DMS153 treated with DMSO at 0.1 percent for 48 hours (cell line): ENCODE measurements around the gene BCS1L.

Experiments used
- DNase-seq: peaks from one replicate; lab custom pipeline; 2025; ENCODE audit not compliant: unreplicated experiment; lab: John Stamatoyannopoulos, UW

The BCS1L gene

DNA sequence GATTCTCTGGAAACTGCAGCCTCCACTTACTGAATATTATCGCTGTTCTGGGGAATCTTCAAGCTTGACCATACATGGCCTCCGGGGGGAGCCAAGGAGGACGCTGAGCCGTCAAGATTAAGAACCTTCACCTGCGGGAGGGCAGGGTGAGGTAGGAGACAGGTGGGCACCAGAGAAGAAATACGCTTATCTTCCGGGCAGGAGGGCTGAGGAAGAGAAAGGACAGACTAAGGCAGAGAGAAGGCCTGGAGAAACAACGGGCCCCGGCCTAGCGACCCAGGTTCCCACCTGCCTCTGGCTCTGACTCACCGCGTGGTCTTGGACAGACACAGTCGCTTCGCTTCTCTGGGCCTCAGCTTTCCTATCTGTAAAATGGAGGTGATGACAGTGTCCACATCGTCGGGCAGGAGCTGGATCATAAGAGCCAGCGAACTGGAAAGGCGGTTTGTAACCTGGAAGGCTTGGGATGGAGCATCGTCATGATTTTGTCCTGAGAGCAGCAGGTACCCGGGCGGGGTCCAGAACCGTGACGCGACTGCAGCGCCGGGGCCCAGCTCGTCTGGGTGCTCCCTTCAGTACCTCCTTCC is 719 bp upstream of the BCS1L start:
- no peak for DNase-seq

- no peak for DNase-seq
Measured at GRCh38 chr2:218659988-218660358, 490 bp downstream of the BCS1L start.

- DNase-seq = no peak
Measured at GRCh38 chr2:218662377-218662776, 2.9 kb downstream of the BCS1L start.

DNA sequence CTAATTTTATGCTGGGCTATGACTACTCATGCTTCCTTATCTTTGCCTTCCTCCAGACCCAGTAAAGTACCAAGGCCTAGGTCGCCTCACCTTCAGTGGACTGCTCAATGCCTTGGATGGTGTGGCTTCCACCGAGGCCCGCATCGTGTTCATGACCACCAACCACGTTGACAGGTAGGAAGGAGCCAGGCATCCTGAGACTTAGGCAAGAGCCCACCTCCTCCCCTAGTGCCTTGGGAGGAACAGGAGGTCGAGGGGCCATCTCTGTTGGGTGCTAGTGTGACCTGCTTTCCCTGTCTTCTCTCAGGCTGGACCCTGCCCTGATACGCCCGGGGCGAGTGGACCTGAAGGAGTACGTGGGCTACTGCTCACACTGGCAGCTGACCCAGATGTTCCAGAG is 3.3 kb downstream of the BCS1L start:
- DNase-seq = no peak

DNA sequence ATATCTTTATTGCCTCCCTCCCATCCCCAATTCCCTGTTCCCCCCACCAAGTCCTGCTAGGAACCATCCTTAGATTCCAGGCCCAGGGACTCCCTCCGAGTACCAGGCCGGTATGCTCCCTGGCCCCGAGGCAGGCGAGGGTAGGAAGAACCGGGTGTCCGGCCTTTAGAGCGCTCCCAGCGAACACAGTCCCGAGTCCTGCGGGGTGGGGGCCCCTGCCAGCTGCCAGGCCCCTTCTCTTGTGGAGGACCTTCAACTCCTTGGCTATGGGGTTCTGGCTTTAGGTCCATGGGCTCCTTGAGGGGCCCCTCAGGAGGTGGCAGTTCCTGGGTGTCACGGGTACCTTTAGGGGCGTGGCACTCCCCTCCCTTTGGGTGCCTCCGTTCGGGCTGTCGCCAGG is 4.4 kb downstream of the BCS1L start:
- DNase-seq = no peak

- DNase-seq = no peak
Measured at GRCh38 chr2:218664653-218665052, 5.2 kb downstream of the BCS1L start.

GRCh38 chr2:218671097-218671653 is 11.7 kb downstream of the BCS1L start:
- no peak for DNase-seq

DNA sequence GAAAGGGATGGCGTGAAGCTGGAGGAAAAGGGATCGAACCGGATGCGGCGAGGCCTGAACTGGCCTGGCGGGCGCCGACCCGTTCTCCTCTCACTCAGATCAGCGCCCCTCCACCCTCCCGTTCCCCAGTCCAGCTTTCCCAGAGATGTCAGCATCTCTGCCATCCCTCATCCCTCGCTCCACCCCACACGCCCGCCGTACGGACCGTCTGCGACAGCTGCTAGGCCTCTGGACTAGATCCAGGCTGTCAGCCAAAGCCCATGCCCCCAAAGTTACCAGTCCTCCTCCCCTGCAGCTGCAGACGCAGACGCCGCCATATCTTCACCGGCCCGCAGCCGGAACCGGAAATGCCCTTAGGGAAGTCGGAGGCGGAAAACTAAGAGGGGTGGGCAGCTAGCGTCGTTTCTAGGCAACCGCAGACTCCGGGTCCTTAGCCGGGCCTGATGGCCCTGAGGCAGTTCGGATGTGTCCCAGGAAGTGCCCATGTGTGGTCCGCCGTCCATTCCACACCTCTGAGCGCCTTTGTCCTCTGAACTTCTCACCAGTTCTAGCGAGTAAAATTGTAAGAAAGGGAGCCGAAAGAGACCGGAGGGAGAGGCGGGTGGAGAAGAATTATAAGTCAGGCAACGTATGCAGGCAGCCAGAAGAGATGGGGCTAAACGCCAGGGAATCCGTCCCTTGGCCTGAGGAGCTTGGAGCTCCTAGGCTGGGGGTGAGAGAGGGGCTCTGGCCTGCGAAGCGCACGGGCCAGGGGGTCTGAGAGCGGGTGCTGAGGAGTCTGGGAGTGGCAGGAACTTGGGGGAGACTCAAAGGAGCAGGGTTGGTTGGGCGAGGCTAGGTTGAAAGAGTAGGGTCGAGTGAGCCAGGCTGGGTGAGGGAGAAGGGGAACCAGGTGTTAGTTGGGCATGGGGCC is 12.4 kb downstream of the BCS1L start, which contains the start of the genes RNF25 and STK36:
Gene RNF25, minus strand, starts transcription at position 349 of the 913 bp plus-strand sequence. Its CDS starts 32 bp downstream, at position 317.
Gene STK36, plus strand, starts transcription at position 433 of the 913 bp plus-strand sequence. CDS start 744 bp downstream, outside the sequence.
- DNase-seq = peak; percentile 78

- no peak for DNase-seq
Measured at GRCh38 chr2:218679119-218679518, 19.6 kb downstream of the BCS1L start.

DNA sequence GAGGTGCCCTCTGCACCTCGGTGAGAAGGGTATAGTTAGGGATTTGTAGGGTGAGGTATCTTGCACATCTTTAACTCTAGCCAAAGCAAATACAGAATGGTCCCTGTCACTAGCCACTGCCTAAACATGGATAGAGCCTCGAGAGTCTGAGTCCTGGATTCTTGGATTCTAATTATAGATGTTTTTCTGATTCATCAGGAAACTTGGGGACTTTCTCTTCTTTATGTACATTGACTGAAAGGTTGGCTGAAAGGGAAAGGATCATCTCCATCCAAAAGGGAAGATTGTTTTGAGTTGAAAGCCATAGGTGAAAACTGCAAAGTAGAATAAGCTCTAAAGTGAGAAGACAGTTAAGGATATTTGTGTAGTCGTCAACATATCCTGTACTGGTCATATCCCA is 20.6 kb downstream of the BCS1L start:
- DNase-seq = no peak

DNA sequence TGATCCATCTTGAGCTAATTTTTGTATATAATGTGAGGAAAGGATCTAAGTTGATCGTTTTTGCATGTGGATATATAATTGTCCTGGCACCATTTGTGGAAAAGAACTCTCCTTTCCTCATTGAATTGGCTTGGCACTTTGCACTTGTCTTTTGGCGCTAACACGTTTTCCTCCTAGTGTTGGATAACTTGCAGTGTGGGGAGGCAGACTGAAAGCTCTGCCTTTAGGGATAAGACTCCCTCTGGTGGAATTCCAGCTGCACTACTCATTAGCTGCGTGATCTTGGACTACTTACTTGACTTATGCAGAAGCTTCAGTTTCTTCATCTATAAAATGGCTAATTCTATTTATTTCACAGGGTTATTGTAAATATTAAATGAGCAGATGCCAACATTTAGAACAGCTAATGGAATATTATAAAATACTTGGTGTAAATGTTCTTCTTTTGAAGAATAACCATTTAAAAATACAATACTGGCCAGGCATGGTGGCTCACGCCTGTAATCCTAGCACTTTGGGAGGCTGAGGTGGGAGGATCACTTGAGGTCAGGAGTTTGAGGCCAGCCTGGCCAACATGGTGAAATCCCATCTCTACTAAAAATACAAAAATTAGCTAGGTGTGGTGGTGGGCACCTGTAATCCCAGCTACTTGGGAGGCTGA is 28.0 kb downstream of the BCS1L start:
- DNase-seq = peak; percentile 4

DNA sequence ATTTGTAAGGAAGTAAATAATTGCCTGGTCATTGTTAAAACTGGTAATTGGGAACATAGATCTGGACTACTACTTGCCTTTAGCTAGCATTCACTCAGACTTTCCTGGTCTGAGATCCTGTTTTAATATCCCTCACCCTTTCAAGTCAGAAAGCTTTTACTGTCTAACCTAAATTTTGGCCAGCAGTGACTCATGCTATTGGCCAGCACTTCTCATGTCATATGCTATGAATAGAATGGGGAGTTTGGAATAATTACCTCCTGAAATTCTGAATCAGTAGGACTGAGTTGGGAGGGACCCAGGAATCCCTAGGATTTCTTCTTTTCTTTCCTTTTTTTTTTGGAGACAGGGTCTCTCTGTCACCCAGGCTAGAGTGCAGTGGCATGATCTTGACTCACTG is 31.8 kb downstream of the BCS1L start:
- no peak for DNase-seq

- no peak for DNase-seq
Measured at GRCh38 chr2:218694405-218695145, 35.1 kb downstream of the BCS1L start.

DNA sequence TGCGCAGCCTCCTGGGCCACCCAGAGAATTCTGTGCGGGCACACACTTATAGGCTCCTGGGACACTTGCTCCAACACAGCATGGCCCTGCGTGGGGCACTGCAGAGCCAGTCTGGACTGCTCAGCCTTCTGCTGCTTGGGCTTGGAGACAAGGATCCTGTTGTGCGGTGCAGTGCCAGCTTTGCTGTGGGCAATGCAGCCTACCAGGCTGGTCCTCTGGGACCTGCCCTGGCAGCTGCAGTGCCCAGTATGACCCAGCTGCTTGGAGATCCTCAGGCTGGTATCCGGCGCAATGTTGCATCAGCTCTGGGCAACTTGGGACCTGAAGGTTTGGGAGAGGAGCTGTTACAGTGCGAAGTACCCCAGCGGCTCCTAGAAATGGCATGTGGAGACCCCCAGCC is 39.4 kb downstream of the BCS1L start:
- DNase-seq = no peak

- no peak for DNase-seq
Measured at GRCh38 chr2:218701806-218702205, 42.3 kb downstream of the BCS1L start.

DNA sequence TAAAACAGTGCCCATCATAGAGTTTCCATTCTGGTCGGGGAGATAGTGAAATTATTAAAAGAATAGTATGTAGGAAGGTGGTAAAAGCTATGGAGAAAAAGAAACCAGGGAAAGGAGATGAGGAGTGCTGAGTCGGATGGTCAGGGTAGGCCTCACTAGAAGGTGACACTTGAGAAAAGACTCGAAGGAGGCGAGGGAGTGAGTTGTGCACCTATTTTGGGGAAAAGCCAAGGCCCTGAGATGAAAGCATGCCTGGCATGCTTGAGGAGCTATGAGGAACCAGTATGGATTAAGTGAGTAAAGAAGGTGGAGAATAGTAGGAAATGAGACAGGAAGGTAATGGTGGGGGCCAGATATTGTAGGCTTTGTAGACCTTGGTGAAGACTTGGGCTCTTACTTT is 43.9 kb downstream of the BCS1L start:
- no peak for DNase-seq

DNA sequence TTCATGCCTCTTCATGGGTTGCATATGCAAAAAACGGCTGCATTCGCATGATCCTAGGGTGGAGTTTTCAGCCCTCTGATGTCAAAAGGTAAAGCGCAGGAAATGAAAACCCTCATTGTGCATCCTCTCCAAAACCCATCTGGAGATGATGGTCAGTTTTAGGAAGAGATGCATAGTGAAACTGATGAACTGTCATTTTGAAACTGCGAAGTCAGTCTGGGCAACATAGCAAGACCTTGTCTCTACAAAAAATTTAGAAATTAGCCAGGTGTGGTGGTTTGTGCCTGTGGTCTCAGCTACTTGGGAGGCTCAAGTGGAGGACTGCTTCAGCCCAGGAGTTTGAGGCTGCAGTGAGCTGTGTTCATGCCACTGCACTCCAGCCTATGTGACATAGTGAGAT is 48.6 kb downstream of the BCS1L start:
- no peak for DNase-seq

- no peak for DNase-seq
Measured at GRCh38 chr2:218709908-218710307, 50.4 kb downstream of the BCS1L start.

GRCh38 chr2:218710334-218710686 is 50.8 kb downstream of the BCS1L start:
- no peak for DNase-seq

DNA sequence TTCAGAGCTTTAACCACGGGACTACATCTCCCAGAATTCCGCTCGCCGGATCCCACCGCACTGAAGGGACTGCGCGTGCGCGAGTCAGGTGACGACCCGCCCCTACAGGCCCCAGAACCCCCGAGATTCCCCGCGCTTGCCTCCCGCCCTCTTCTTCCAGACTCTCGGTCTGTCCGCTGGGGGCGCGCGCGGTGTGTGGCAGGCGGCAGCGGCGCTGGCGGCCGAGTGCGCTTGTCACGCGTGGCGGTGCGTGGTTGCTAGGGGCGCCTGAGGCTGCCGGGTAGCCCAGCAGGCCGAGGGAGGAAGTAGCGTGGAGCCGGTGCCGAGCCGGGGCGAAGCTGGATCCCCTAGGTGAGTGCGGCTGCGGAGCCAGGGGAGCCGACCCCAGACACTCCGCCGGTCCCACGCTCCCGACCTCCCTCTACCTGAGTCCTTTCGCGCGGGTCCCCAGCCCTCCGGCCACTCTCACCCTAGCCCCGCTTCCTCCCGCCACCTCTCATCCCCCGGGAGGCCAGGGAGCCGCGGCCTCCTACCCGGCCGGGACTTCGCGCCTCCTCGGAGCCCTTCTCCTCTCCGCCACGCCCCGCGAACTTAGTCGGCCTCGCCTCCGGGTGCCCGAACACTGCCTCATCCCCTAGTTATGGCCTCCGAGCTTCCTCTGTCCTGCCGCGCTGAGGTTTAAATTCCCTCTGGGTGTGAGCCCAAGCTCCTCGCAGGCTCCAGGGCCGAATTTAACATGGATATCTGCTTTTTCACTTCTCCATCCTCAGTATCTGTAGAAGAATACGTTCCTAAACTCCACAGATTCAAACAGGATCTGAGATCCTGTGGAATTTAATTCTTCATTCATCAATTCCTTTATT is 51.4 kb downstream of the BCS1L start, which contains the start of gene TTLL4:
Gene TTLL4, plus strand, starts transcription at position 149 of the 863 bp plus-strand sequence. CDS start 26,842 bp downstream, outside the sequence.
- peak; percentile 94 for DNase-seq
